ENCODE data around the gene ZSWIM3. TPM values are rescaled to one million over a fixed set of nuclear protein-coding genes. Genes with fewer than 3 reads are reported as not detected.

Gene ZSWIM3
- total RNA-seq, 1 donor from 2014 or later: 2.0 TPM

DNA sequence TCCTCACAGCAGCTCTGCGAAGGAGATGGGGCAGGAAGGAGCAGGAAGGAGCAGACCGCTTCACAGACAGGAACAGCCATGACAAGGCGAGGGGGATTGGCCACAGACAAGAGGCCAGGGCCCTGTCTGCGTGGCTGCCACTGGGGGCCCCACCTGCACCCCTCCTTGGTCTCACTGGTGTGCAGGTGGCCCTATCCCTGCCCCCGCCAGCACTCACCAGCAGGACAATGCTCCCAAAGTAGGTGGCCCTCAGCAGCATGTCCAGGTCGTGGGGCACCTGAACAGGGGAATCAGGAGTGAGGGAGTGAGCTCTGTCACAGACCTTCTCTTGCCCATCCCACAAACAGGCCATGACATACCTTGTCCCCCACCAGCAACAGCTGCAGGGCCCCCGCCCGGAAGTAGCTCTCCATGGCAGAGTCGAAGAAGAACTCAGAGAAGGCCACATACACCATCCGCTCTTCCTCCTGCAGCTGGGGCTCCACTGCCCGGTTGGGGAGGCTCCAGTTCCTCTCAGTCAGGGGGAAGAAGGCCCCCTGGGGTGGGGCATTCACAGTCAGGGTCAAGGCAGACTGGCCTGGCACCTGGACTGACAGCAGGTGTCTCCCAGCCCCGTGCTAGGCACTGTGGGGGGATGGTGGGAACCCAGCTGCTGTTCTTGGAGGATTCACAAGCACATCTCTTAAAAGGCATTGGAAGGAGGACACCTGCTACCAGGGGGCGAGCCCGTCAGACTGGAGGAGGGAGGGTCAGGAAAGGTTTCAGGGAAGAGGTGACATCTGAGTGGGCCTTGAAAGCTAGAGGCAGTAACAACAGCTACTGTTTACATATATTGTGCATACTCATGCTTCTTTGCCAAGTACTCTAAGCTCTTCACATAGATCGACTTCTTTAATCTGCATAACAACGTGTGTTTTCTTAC is 47.4 kb downstream of the ZSWIM3 start:
- no peak for DNase-seq (ENCODE audit: low spot score)
- intact Hi-C loops (cut with DNase I): no loop called here

GRCh38 chr20:45905505-45906079 is 48.2 kb downstream of the ZSWIM3 start:
- intact Hi-C loops (cut with DNase I): no loop called here
- DNase-seq (ENCODE audit: low spot score): no peak

DNA sequence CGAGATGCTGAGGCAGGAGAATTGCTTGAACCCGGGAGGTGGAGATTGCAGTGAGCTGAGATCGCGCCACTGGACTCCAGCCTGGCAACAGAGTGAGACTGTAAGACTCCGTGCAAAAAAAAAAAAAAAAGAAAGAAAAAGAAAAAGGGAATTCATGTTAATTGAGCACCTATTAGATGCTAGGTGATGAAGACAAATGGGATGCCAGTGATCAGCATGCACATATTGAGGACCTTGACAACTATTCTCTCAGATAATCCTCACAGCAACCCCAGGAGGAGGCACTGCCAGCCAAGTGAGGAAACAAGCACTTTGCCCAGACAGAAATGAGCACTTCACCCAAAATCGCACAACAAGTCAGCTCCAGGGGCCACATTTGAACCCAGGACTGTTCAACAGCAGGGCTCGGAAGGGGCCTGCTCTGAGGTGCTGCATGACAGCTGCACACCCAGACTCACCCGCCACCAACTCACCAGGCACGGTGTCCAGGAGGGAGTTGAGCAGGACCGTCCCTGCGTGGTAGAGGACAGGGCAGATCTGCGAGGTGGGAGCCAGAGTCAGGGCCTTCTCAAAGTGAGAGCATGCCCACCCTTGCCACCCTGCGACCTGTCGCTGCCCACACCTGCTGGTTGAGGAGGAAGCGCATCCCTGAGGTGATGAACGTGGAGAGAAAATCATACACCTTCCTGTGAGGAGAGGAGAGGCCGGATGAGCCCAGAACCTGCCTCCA is 50.0 kb downstream of the ZSWIM3 start:
- intact Hi-C loops (cut with DNase I): no loop called here
- no peak for DNase-seq (ENCODE audit: low spot score)

GRCh38 chr20:45908084-45908483 is 50.7 kb downstream of the ZSWIM3 start:
- intact Hi-C loops (cut with DNase I): no loop called here
- no peak for DNase-seq (ENCODE audit: low spot score)

- intact Hi-C loops (cut with DNase I): no loop called here
Measured at GRCh38 chr20:45909336-45909808, 52.0 kb downstream of the ZSWIM3 start.

GRCh38 chr20:45909817-45910669 is 52.6 kb downstream of the ZSWIM3 start:
- intact Hi-C loops (cut with DNase I): no loop called here
- DNase-seq (ENCODE audit: low spot score): no peak

More at GRCh38 chr20:45909336-45909808, 52.0 kb downstream of the ZSWIM3 start:
- DNase-seq (ENCODE audit: low spot score): no peak

GRCh38 chr20:45910670-45911485 is 53.5 kb downstream of the ZSWIM3 start:
- peak; percentile 97 for DNase-seq (ENCODE audit: low spot score)
- intact Hi-C loops (cut with DNase I): no loop called here

DNA sequence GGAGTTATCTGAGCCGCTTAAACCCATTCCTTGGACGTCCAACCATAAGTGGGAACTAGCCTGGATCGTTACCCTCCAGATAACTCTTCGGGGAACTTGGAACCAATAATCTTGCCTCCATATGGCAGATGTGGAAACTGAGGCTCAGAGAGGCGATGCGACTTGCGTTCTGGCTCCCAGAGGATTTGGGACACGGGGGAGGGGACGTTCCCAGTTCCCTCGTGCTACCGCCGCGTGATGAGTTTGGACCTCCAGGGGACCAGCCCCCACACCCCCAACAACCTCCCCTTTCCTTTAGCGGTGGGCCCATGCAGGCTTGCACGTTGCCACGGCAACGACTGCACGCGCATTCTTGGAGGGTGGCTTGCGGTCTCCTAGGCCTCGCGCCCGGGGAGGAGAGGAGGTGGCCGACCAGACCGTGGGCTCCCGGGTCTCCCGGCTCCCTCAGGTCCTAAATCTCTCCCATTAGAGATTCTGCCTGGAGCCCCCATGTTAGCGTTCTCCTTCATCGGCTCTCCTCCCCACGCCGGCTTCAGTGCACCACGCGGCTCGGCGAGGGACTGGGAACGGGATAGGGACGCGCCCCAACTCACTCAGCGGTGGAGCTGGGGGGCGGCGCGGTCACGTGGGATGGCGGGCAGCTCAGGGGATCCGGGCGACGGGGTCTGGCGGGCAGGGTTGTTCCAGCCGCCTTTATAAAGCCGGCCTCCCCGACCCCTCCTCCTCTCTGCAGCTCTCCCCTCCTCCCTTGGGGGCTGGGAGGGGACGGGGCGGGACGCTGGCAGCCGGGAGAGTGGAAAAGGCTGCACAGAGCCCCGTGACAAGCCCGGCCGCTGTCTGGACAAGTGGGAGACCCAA is 54.3 kb downstream of the ZSWIM3 start, which contains the start of gene PLTP:
Gene PLTP, minus strand, starts transcription at position 670 of the 858 bp plus-strand sequence. CDS start 703 bp downstream, outside the sequence.
- peak; percentile 82 for DNase-seq (ENCODE audit: low spot score)
- intact Hi-C loops (cut with DNase I): no loop called here

DNA sequence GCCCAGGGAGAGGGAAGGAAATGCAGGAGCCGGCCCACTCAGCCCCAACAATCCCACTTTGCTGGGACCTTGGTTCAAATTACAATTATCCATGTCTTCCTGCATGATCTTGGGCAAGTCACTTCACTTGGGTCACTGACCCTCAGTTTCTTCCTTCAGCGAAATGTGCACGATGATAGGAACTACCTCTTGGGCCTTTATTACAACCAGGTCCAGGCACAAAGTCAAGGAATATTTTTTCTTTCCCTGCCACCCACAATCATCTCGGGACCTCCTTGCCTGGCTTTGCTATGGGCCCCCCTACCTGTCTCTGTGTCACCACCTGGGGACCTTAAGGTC is 54.9 kb downstream of the ZSWIM3 start:
- intact Hi-C loops (cut with DNase I): no loop called here
- no peak for DNase-seq (ENCODE audit: low spot score)

- intact Hi-C loops (cut with DNase I): no loop called here
Measured at GRCh38 chr20:45913116-45913515, 55.7 kb downstream of the ZSWIM3 start.

DNA sequence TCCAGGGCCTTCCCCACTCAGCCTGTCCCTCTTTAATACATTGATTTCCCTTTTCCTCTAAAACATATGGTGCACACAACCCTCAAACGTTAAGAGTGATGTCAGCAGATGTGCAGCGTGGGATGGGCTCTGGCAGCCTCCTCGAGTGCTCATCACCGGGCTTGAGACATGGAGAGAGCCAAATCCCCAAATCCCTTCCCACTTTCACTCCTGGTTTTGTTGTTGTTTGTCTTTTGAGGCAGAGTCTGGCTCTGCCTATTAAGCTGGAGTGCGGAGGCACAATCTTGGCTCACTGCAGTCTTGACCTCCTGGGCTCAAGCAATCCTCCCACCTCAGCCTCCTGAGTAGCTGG is 60.4 kb downstream of the ZSWIM3 start:
- no peak for DNase-seq (ENCODE audit: low spot score)
- intact Hi-C loops (cut with DNase I): no loop called here

More at GRCh38 chr20:45913116-45913515, 55.7 kb downstream of the ZSWIM3 start:
- DNase-seq (ENCODE audit: low spot score): no peak

DNA sequence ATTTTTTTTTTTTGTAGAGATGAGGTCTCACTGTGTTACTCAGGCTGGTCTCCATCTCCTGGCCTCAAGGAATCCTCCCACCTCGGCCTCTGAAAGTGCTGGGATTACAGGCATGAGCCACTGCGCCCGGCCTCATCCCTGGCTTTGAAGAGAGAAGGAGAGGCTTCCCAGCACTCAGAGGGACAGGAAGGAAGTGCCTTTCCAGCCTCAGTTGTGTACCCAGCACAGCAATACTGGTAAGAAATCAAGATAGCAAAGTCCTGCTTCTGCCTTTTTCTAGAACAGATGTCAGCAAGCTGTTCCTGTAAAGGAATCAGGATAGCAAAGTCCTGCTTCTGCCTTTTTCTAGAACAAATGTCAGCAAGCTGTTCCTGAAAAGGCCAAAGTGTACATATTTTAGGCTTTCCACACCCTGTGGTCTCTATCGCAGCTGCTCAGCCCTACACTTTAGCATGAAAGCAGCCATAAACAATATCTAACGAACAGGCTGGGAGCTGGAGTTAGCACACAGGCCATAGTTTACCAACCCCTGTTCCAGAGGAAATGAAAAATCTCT is 60.8 kb downstream of the ZSWIM3 start:
- intact Hi-C loops (cut with DNase I): no loop called here
- DNase-seq (ENCODE audit: low spot score): no peak

DNA sequence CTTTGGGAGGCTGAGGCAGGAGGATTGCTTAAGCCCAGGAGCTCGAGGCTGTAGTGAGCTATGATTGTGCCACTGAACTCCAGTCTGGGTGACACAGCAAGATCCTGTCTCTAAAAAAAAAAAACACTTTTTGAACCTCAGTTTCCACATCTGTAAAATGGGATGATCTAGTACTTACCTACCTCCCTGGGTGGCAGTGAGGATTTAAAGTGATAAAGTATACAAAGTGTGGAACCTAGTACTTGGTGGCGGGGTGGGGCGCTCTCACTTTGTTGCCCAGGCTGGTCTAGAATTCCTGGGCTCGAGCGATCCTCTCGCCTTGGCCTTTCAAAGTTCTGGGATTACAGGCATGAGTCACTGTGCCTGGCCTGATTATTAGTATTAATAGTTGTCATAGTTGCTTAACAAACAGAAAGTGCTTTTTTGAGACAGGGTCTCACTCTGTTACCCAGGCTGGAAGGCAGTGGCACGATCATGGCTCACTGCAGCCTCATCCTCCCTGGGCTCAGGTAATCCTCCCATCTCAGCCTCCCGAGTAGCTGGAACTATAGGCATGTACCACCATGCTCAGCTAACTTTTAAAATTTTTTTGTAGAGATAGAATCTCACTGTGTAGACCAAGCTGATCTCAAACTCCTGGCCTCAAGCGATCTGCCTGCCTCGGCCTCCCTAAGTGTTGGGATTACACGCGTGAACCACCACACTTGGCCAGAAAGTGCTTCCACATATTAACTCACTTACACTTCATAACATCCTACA is 61.5 kb downstream of the ZSWIM3 start:
- no peak for DNase-seq (ENCODE audit: low spot score)
- intact Hi-C loops (cut with DNase I): no loop called here

- intact Hi-C loops (cut with DNase I): no loop called here
- no peak for DNase-seq (ENCODE audit: low spot score)
Measured at GRCh38 chr20:45919542-45920399, 62.4 kb downstream of the ZSWIM3 start.

- DNase-seq (ENCODE audit: low spot score): no peak
- intact Hi-C loops (cut with DNase I): no loop called here
Measured at GRCh38 chr20:45920462-45921336, 63.3 kb downstream of the ZSWIM3 start.
